MV-4-11 (cell line): Measurements from ENCODE around the gene STMP1.
"Not testable (repeated sequence)": the region's sequence is repeated elsewhere in the genome, so short reads cannot be mapped to it uniquely, and the experiment has no call there.

Experiments
- DNase-seq: peaks from one replicate; lab custom pipeline; 2025; lab: John Stamatoyannopoulos, UW

STMP1 gene

GRCh38 chr7:135664046-135664589 lies 1.8 kb downstream of the STMP1 start:
- DNase-seq: peak; percentile 45

- DNase-seq: no peak
Observed at GRCh38 chr7:135665042-135665441, 2.7 kb downstream of the STMP1 start.

GRCh38 chr7:135666156-135666555 lies 3.8 kb downstream of the STMP1 start:
- DNase-seq: no peak

- DNase-seq: peak; percentile 80
Observed at GRCh38 chr7:135666846-135667245, 4.5 kb downstream of the STMP1 start.

GRCh38 chr7:135667626-135668025 lies 5.3 kb downstream of the STMP1 start:
- DNase-seq: not testable (repeated sequence)

- not testable (repeated sequence) for DNase-seq
Observed at GRCh38 chr7:135668852-135669395, 6.6 kb downstream of the STMP1 start.

GRCh38 chr7:135669774-135670173 lies 7.5 kb downstream of the STMP1 start:
- no peak for DNase-seq

GRCh38 chr7:135670179-135670578 lies 7.9 kb downstream of the STMP1 start:
- DNase-seq: no peak

GRCh38 chr7:135672560-135673359 lies 10.4 kb downstream of the STMP1 start:
- DNase-seq: peak; percentile 33

GRCh38 chr7:135673360-135673706 lies 11.0 kb downstream of the STMP1 start:
- peak; percentile 87 for DNase-seq

GRCh38 chr7:135678612-135679575 lies 16.6 kb downstream of the STMP1 start:
- DNase-seq: no peak

- DNase-seq: no peak
Observed at GRCh38 chr7:135681762-135682161, 19.4 kb downstream of the STMP1 start.

- no peak for DNase-seq
Observed at GRCh38 chr7:135682191-135682590, 19.9 kb downstream of the STMP1 start.

- DNase-seq: no peak
Observed at GRCh38 chr7:135683609-135684008, 21.3 kb downstream of the STMP1 start.

GRCh38 chr7:135684136-135684535 lies 21.8 kb downstream of the STMP1 start:
- no peak for DNase-seq

- no peak for DNase-seq
Observed at GRCh38 chr7:135684699-135685098, 22.4 kb downstream of the STMP1 start.

GRCh38 chr7:135685306-135686084 lies 23.2 kb downstream of the STMP1 start:
- peak; percentile 20 for DNase-seq

GRCh38 chr7:135687466-135687865 lies 25.2 kb downstream of the STMP1 start:
- no peak for DNase-seq

GRCh38 chr7:135690566-135690965 lies 28.3 kb downstream of the STMP1 start:
- no peak for DNase-seq

GRCh38 chr7:135692055-135692454 lies 29.7 kb downstream of the STMP1 start:
- DNase-seq: peak; percentile 32

- not testable (repeated sequence) for DNase-seq
Observed at GRCh38 chr7:135692606-135693005, 30.3 kb downstream of the STMP1 start.

GRCh38 chr7:135693558-135693957 lies 31.2 kb downstream of the STMP1 start:
- no peak for DNase-seq
